Mononuclear cell (primary cell): Measurements from ENCODE around the gene LRRC3. TPM values are rescaled to one million over a fixed set of nuclear protein-coding genes. Genes with fewer than 3 reads are reported as not detected.

Source experiments
- H3K27me3 ChIP-seq: 2 replicates; pipeline ENCODE4 v1.6.0; 2011; ENCODE audit warnings: low read length, control low read depth; ENCODE audit not compliant: insufficient read depth
- H3K4me1 ChIP-seq: 2 replicates; pipeline ENCODE4 v1.5.1; 2011; ENCODE audit warnings: mild to moderate bottlenecking, low read length, control low read depth; ENCODE audit not compliant: insufficient read depth
- H3K4me3 ChIP-seq: 2 replicates; pipeline ENCODE4 v1.5.1; 2011; ENCODE audit warnings: mild to moderate bottlenecking, low read length, moderate library complexity
- H3K9me3 ChIP-seq: 2 replicates; pipeline ENCODE4 v1.5.1; 2011; ENCODE audit warnings: low read depth, mild to moderate bottlenecking, control low read depth, low read length
- total RNA-seq: library from RNA; depleted of rRNA; stranded (reverse); fragments of >200 nt; gene quantifications from one replicate; pipeline ENCODE4 v1.2.3, GENCODE V29; 2012

Gene LRRC3
- total RNA-seq, 1 donor: 0.31 TPM

DNA sequence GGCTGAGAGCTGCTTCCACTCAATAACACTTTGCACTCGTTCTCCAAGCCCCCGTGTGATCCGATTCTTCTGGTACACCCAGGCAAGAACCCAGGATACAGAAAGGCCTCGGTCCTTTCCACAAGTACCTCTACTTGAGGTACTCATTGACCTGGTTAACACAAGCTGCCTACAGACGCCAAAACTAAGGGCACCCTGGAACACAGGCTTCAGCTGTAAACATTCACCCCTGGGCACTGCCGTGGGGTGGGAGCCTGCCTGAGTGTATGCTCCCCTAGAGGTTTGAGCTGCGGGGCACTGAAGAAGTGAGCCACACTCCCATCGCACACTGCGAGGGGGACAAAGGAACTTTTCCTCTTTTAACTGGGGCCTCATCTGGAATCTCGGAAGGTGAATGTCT, 30.5 kb downstream of the LRRC3 start:
- Histone ChIP-seq H3K4me1 (no peaks in the 10 kb centered on the region), H3K27me3 (no peaks in the 10 kb centered on the region), H3K4me3 (no peak overlapping the region), H3K9me3 (no peaks in the 10 kb centered on the region)

GRCh38 chr21:44486302-44486701, 31.0 kb downstream of the LRRC3 start:
- Histone ChIP-seq H3K4me1 (no peaks in the 10 kb centered on the region), H3K4me3 (no peak overlapping the region), H3K27me3 (no peaks in the 10 kb centered on the region), H3K9me3 (no peaks in the 10 kb centered on the region)

DNA sequence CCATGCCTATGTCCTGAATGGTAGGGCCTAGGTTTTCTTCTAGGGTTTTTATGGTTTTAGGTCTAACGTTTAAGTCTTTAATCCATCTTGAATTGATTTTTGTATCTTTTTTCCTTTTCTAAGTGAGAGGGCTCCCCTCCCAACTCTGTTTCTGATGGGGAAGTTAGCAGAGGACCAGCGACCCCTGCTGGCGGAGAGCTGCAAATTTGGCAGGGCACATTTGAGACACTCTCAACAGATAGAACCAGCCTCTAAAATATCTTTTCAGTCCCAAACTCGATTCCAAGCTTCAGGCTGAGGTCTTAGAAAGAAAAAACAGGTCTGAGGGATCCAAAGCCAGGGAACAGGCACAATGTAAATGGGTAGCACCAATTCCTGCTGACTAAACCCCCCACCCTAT, 32.5 kb downstream of the LRRC3 start:
- H3K4me1 ChIP-seq: no peaks in the 10 kb centered on the region
- H3K9me3 ChIP-seq: no peaks in the 10 kb centered on the region
- H3K4me3 ChIP-seq: no peak overlapping the region
- H3K27me3 ChIP-seq: no peaks in the 10 kb centered on the region

- Histone ChIP-seq H3K4me3 (no peak overlapping the region), H3K9me3 (peaks cover 4% of the 10 kb centered on the region), H3K27me3 (no peaks in the 10 kb centered on the region)
These were observed 34.7 kb downstream of the LRRC3 start for GRCh38 chr21:44489962-44490361.

DNA sequence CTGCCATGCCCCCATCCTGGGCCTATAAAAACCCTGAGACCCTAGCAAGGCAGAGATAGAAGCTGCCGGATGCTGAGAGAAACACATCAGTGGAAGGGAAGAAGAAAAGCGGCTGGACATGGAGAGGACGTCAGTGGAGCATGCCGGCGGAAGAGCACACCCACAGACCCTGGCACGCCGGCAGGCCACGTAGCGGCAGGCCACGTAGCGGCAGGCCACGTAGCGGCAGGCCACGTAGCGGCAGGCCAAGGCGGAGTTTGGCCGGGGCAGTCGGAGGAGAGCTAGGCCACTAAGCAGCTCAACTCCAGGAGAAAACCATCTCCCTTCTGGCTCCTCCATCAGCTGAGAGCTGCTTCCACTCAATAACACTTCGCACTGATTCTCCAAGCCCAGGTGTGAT, 35.1 kb downstream of the LRRC3 start:
- Histone ChIP-seq H3K4me3 (no peak overlapping the region), H3K27me3 (no peaks in the 10 kb centered on the region), H3K4me1 (no peaks in the 10 kb centered on the region), H3K9me3 (peaks cover 4% of the 10 kb centered on the region)

More at GRCh38 chr21:44489962-44490361, 34.7 kb downstream of the LRRC3 start:
- H3K4me1 ChIP-seq: no peaks in the 10 kb centered on the region

- Histone ChIP-seq H3K27me3 (no peaks in the 10 kb centered on the region), H3K4me1 (no peaks in the 10 kb centered on the region), H3K9me3 (peaks cover 4% of the 10 kb centered on the region), H3K4me3 (no peak overlapping the region)
These were observed 35.5 kb downstream of the LRRC3 start for GRCh38 chr21:44490816-44491215.

- H3K9me3 ChIP-seq: peaks cover 4% of the 10 kb centered on the region
- H3K4me3 ChIP-seq: no peak overlapping the region
- H3K27me3 ChIP-seq: no peaks in the 10 kb centered on the region
- H3K4me1 ChIP-seq: no peaks in the 10 kb centered on the region
These were observed 37.5 kb downstream of the LRRC3 start for GRCh38 chr21:44492567-44493385.

GRCh38 chr21:44494418-44494817, 39.1 kb downstream of the LRRC3 start:
- Histone ChIP-seq H3K9me3 (peaks cover 4% of the 10 kb centered on the region), H3K4me3 (no peak overlapping the region), H3K4me1 (no peaks in the 10 kb centered on the region), H3K27me3 (no peaks in the 10 kb centered on the region)

GRCh38 chr21:44494956-44495355, 39.6 kb downstream of the LRRC3 start:
- H3K27me3 ChIP-seq: no peaks in the 10 kb centered on the region
- H3K4me3 ChIP-seq: no peak overlapping the region
- H3K4me1 ChIP-seq: no peaks in the 10 kb centered on the region
- peaks cover 4% of the 10 kb centered on the region for H3K9me3 ChIP-seq

GRCh38 chr21:44495611-44496563, 40.6 kb downstream of the LRRC3 start:
- H3K4me3 ChIP-seq: no peak overlapping the region
- H3K9me3 ChIP-seq: peaks cover 4% of the 10 kb centered on the region
- H3K27me3 ChIP-seq: no peaks in the 10 kb centered on the region
- H3K4me1 ChIP-seq: no peaks in the 10 kb centered on the region

DNA sequence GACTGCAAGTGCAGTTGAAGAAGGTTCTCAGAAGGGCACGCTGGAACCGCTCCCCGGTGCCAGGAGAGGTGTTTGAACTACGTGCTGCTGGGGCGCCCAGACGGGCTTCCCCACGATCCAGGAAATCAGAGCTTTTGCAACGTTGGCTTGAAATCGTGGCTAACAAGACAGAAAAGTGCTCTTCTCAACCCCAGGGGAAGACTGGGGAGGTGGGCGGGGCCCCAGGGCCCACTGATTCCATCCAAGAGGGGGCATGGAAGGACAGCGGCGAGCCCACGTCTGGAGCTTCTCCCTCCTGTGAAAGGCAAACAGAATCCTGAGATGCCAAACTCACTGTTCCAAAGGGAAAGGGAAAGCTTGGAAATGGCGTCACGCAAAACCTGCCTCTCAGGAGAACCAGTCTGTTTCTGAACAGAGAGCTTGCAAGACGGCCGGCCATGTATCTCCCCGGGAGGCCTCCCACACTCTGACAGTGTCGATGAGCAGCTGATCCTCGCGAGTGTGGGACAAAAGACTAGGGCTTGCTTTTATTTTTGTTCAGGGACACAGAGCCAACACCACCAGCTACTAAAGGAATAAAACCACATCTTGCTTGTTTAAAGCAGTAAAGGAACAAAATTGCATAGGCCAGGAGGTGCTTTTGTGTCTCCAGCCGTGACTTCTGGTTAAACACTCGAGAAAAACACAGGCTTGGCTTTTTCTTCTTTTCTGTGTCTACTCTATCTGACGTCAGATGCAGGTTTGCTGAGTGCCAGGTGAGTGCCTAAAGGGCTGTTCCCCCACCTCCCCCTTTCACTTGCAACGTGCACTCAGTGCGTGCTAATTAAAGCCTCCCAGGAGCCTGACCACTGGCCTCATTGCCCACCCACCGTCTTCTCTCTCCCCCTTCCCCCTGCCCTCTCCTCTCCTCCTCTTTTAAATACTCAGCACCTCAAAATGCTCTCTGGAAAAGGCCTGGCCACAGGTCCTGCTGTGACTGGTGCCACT, 41.5 kb downstream of the LRRC3 start:
- Histone ChIP-seq H3K9me3 (peaks cover 4% of the 10 kb centered on the region), H3K27me3 (no peaks in the 10 kb centered on the region), H3K4me3 (no peak overlapping the region), H3K4me1 (no peaks in the 10 kb centered on the region)

DNA sequence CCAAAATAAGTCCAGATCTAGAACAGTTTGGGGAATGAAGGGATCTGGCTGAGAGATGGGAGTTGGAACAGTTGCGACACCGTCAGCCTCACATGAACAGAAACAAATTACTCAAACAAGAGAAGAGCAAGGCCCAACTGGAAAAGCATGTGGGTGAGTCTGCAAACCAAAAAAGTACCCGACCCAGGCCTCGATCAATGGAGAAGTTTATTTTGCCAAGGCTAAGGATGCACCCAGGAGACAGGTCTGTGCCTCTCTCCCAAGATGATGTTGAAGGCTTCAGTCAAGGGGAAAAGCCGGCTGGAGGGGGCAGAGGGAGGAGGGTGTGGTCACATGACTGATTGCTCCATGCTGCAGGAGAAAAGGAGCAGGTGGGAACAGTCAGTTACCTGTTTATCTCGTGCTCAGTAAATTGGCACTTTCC, 42.4 kb downstream of the LRRC3 start:
- H3K4me1 ChIP-seq: no peaks in the 10 kb centered on the region
- no peak overlapping the region for H3K4me3 ChIP-seq
- peaks cover 4% of the 10 kb centered on the region for H3K9me3 ChIP-seq
- no peaks in the 10 kb centered on the region for H3K27me3 ChIP-seq

GRCh38 chr21:44498280-44499210, 43.2 kb downstream of the LRRC3 start:
- Histone ChIP-seq H3K4me3 (no peak overlapping the region), H3K27me3 (no peaks in the 10 kb centered on the region), H3K4me1 (no peaks in the 10 kb centered on the region), H3K9me3 (no peaks in the 10 kb centered on the region)

DNA sequence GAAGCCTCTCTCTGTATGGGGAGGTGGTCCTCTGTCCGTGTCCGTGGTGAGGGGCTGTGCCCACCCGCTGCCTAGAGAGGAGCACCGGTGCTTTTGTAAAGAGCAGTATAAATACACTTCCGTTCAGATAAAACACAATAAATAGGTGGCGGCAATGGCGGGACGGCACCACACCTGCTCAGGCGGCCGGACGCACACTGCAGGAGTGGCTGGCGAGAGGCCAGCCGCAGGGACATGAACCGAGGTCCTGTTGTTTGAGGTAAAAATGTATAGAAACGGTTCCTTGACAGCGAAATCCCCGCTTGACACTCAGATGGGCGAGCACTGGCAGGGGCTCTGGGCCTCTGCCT, 43.9 kb downstream of the LRRC3 start:
- H3K27me3 ChIP-seq: no peaks in the 10 kb centered on the region
- no peak overlapping the region for H3K4me3 ChIP-seq
- no peaks in the 10 kb centered on the region for H3K9me3 ChIP-seq
- H3K4me1 ChIP-seq: peaks cover 3% of the 10 kb centered on the region
